Stimulated activated CD4-positive, alpha-beta T cell treated with anti-CD3 and anti-CD28 coated beads, Interleukin-2, amount 100 ng/mL, for 48 hours (primary cell): ENCODE measurements around the gene ALG14.
"Not testable (repeated sequence)": the region's sequence is repeated elsewhere in the genome, so short reads cannot be mapped to it uniquely, and the experiment has no call there.

ENCODE experiments used
- DNase-seq, 2 donors: peaks; one replicate each; pipeline ENCODE4 v3.0.0-alpha.2; 2020

Gene ALG14

DNA sequence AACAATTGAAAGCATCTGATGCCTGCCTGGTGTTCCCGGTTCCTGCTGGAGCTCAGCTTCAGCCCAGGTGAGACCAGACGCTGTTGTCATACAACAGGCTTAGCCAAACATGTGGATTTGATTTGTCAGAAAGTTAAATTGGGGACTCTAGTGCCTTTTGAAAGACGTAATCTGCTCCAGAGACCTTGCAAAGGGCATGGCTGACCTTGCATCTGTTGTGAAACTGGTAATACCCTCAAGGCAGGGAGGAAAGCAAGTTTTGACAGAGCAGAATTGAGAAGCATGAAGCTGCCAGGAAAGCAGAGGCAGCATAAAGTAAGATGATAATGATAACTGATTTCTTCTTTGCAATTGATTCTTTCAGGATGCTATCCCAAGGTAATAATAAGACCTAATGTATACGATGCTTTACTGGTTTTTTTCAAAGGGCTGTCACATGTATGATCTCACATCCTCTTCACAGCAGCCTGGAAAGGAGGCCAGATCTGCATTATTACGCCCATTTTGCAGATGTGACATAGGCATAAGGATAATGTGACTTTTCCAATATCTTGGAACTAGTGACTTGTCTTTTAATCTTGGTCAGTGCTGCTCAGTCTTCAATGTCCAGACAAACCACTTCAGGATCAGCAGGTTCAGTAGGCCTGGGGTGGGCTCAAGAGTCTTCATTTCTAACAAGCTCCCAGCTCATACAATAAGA, 121.1 kb downstream of the ALG14 start:
- no peak for DNase-seq

GRCh38 chr1:94951046-94951445, 121.7 kb downstream of the ALG14 start:
- DNase-seq: no peak

DNA sequence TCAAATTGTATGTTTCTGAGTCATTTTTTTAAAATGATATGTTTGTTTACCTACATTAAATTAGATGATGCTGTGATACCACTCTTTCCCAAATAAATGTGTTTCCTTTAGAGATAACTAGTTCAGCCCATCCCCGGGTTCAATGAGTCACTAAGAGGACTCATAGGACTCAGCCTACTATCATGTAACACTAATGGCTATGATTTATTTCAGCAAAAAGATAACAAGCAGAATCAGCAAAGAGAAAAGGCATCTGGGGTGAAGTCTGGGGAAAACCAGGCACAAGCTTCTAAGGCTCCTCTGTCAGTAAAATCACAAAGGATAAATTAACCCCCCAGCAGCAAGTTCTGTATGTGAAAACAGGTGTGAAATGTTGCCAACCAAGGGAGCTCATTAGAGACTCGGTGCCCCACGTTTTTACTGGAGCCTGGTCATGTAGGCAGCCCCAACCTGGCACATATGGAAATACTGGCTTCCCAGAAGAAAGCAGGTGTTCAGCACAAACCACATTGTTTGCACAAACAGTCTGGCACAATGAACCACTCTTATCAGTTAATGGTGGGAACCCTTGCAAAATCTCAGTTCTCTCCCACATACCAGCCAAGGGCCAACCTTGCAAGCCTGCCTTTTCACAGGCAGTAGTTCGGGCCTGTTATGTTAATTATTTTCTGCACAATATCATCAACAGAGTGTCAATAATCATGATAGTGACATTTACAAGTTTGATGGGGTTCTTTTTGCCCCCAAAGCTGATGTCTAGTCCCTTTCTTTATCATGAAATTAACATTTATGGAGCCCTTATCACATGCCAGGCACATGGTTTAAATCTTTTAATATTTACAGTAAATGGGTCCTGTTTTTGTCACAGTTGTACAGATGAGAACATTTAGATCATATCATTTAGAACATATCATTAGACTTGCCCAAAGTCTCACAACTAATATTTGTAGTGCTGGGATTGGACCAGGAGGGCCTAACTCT, 122.8 kb downstream of the ALG14 start:
- DNase-seq: no peak

GRCh38 chr1:94947437-94947836, 125.3 kb downstream of the ALG14 start:
- no peak for DNase-seq

- no peak for DNase-seq
These were observed 125.9 kb downstream of the ALG14 start for GRCh38 chr1:94946886-94947285.

DNA sequence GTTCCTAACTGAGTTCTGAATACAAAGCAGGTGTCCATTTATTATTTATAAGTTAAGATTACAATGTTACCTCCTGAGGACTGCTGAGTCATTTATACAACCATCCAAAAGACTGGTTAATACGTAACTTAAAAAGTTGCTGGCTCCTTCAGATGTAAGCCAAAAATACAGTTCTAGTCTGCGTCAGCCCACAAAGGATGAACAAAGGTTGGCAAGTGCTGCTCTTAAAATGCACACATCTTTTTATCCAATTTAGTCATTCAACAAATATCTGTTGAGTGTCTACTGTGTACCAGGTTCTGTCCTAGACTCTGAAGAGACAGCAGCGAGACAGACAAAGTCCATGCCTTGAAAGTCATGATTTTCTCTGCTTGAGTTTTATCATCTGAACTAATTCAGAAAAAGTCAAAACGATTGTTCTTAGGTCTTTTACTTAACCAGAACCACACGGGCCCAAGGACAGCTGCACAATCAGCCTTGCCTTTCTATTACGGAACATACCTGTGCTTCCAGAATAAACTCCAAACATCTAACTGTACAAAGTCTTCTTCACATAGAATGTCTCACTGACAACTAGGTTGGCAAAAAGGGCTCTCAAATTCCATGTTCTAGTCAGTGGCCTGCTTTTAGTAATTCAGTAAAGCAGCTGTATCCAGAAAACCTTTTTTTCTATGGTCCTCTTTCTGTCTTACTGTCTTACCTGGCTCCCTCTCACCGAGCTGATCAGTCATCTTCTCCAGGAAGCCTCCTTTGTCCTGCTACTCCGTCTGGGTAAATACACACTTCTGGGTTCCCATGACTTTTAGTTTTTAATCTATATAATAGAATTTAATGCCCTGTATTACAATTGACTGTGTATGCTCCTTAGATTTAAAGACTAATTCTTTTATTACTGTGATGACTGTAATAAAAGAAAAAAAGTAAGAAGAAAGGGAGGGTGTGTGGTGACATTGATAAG, 130.3 kb downstream of the ALG14 start:
- no peak for DNase-seq

- not testable (repeated sequence) for DNase-seq
These were observed 131.3 kb downstream of the ALG14 start for GRCh38 chr1:94941480-94941879.

GRCh38 chr1:94940738-94941137, 132.0 kb downstream of the ALG14 start:
- no peak for DNase-seq

DNA sequence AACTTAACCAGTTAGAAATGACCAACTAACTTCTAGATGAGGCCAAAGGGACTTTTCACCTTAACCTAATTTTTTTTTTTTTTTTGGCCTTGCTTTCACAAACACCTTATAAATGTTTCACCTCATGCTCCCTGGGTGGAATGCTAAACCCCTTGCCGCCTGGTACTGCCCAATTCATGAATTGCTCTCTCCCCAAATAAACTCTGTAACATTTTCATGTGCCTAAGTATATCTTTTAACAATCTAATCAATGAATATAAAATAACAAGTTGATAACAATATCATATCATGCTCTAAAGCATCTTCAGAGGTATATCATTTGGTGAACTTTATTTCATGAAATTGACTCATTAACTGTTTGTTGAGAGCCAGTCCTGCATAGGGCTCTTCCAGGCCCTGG, 134.9 kb downstream of the ALG14 start:
- DNase-seq: no peak

DNA sequence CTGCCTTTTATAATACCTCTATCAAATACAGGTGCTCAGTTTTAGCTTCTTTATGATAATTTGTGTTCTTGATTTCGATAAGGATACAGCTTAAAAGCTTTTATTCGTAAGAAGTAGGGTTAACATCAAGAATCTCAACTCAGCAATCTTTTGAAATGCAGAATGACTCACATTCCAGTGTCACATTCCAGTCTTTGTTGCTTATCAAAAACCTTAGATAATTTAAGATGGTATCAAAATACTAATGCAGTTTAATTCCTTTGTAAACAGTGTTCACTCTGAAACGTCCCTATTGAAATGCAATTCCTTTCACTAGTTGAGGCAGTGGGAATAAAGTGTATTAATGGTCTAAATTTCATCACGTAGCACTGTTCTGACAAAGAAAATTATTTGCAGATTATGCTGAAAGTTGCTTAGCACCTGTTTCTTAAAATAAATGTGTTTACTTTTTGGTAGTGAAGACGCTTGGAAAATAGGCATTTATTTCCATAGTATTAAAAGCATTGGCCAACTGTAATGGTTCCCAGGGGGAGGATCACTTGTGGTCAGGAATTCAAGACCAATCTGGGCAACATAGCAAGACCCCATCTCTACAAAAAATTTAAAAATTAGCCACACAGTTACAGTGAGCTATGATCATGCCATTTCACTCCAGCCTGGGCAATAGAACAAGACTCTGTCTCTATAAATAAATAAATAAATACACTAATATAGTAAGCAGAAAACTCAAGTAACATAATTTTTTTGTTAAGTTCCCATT, 135.7 kb downstream of the ALG14 start:
- DNase-seq: no peak

GRCh38 chr1:94935476-94935875, 137.3 kb downstream of the ALG14 start:
- no peak for DNase-seq

DNA sequence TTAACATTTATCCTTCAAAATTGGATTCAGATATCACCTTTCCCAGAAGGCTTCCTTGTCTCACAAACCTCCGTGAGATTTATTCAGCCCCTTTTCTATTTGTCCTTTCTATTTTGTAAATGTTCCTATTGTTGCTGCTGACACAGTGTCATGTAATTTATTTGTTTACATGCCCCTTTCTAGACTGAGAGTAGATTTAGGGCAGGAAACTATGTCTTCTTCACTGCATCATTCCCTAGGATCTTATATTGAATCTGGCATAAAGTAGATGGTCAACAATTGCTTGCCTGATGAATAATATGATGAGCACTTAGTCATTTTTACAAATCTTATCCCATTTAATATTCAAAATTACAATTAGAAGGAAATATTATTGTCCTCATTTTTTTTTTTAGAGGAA, 137.7 kb downstream of the ALG14 start:
- no peak for DNase-seq

DNA sequence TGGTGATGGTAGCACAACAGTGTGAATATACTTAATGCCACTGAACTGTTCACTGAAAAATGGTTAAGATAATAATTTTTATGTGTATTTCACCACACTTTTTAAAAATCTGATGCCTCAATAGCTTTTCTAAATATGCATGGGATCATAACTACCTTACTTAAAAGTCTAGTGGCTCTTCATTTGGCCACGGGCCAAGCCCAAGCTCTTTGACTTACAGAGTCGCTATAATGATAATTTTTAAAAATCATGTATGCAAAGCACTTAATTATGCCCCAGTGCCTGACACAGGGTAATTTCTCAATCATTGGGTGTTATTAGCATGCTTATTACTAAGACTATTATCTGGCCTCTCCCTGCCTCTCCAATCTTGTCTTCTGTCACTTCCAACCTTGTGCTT, 138.2 kb downstream of the ALG14 start:
- no peak for DNase-seq

DNA sequence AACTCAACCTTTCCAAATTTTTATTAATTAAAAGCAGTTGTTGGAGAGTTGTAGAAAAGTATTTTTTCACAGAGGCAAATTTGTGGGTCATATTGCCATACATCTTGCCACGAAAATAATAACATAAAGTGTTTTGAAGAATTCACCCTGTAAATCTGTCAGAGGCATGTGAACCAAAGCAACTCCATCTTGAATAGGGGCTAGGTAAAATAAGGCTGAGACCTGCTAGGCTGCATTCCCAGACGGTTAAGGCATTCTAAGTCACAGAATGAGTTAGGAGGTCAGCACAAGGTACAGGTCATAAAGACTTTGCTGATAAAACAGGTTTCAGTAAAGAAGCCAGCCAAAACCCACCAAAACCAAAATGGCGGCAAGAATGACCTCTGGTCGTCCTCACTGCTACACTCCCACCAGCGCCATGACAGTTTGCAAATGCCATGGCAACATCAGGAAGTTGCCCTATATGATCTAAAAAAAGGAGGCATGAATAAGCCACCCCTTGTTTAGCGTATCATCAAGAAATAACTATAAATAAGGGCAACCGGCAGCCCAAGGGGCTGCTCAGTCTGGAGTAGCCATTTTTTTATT, 141.4 kb downstream of the ALG14 start:
- DNase-seq: no peak

- DNase-seq: no peak
These were observed 143.2 kb downstream of the ALG14 start for GRCh38 chr1:94929351-94930217.

DNA sequence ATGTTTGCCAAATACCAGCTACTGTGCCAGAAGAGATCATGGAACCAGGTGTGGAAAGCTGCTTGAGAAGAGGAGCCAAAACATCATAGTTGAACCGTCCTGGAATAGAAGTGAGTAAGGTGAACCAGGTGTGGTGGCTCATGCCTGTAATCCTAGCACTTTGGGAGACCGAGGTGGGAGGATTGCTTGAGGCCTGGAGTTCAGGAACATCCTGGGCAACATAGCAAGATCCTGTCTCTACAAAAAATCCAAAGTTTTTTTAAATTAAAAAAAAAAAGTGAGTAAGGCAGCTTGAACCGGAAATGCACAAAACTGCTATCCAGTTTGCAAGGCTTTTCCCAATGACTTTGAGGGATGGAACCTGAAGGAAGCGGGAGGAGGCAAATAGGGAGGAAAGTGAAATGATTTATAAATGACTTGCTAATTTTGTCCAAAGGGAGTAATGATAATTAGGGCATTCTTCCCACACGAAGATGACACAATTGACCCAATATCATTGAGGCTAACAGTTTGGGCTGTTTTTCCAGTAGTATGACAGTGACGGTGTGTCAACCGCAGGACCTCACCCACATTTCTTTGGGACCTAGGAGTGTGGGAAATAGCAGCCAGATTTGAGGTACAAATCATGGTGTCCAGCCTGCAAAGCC, 144.3 kb downstream of the ALG14 start:
- DNase-seq: no peak

- DNase-seq: no peak
These were observed 145.2 kb downstream of the ALG14 start for GRCh38 chr1:94927405-94928175.

- peak; percentile 37 to 53 for DNase-seq
These were observed 145.8 kb downstream of the ALG14 start, which contains the start of gene CNN3 for GRCh38 chr1:94926915-94927404. Gene CNN3 (minus strand): TSS chr1:94927110. CDS start chr1:94926894, 216 bp downstream.
